HepG2 (cell line): ENCODE data around the gene SIX5. TPM values are rescaled to one million over a fixed set of nuclear protein-coding genes. Genes with fewer than 3 reads are reported as not detected.

Experiments
- ETV5 ChIP-seq: IDR thresholded peaks from 2 replicates; pipeline ENCODE4 v1.6.1; 2018; ENCODE audit warnings: missing biosample characterization, missing genetic modification reagents, inconsistent platforms, borderline replicate concordance
- HNRNPL ChIP-seq: fragments of 200-400 bp; formaldehyde crosslinking; IDR thresholded peaks from 2 replicates; pipeline ENCODE4 v1.6.1; 2017; ENCODE audit warnings: mild to moderate bottlenecking, low read depth, low read length
- NFKB2 ChIP-seq: sonication (generic); formaldehyde crosslinking; IDR thresholded peaks from 2 replicates; pipeline ENCODE4 v1.4.0; 2020; ENCODE audit warnings: missing genetic modification reagents, borderline replicate concordance
- NONO ChIP-seq, 2 experiments: fragments of 450-650 bp in 1 of 2; sonication (generic) in 1 of 2; formaldehyde crosslinking in 1 of 2; IDR thresholded peaks in 1 of 2; conservative IDR thresholded peaks in 1 of 2; 2 replicates each; pipeline versions ENCODE4 v1.6.1 to v1.8.0; 2017 to 2022; ENCODE audit warnings: mild to moderate bottlenecking in 1 of 2, missing genetic modification reagents in 1 of 2, moderate library complexity in 1 of 2
- STAG1 ChIP-seq: sonication (generic); formaldehyde crosslinking; IDR thresholded peaks from 2 replicates; pipeline ENCODE4 v1.4.0; 2020; ENCODE audit warnings: missing genetic modification reagents
- UBTF ChIP-seq: sonication (generic); formaldehyde crosslinking; IDR thresholded peaks from 2 replicates; pipeline ENCODE4 v1.4.0; 2020; ENCODE audit warnings: mild to moderate bottlenecking, missing genetic modification reagents
- ZFP90 ChIP-seq: sonication (generic); formaldehyde crosslinking; IDR thresholded peaks from 2 replicates; pipeline ENCODE4 v1.8.0; 2022; ENCODE audit warnings: missing genetic modification reagents, mild to moderate bottlenecking, inconsistent platforms, borderline replicate concordance
- ZMYM4 ChIP-seq: sonication (generic); formaldehyde crosslinking; IDR thresholded peaks from 2 replicates; pipeline ENCODE4 v1.8.1; 2023; ENCODE audit warnings: mild to moderate bottlenecking, missing genetic modification reagents
- ZNF430 ChIP-seq: sonication (generic); formaldehyde crosslinking; IDR thresholded peaks from 2 replicates; pipeline ENCODE4 v1.9.0; 2021; ENCODE audit warnings: mild to moderate bottlenecking, missing genetic modification reagents
- polyA plus RNA-seq, 8 experiments: library from polyadenylated mRNA; depleted of rRNA in 3 of 8; stranded (reverse) in 7 of 8; unstranded in 1 of 8; fragments of >200 nt; fragmentation: Illumina TruSeq in 4 of 8; extraction: Trizol in 4 of 8; gene quantifications; 2 replicates each; pipeline versions ENCODE4 v1.2.1 to v1.2.3, GENCODE V29; 2011 to 2016; ENCODE audit warnings: low read depth in 4 of 8, missing spikeins in 1 of 8, mixed read lengths in 1 of 8; ENCODE audit not compliant: insufficient read depth in 1 of 8
- total RNA-seq, 5 experiments: library from RNA; depleted of rRNA; stranded (reverse); fragments of >200 nt; fragmentation: Illumina TruSeq; extraction: Trizol; gene quantifications; 2 replicates each; pipeline ENCODE4 v1.2.3, GENCODE V29; 2016; ENCODE audit warnings: low read depth in 1 of 5

The SIX5 gene
- total and polyA plus RNA-seq, 2 of the 13 experiments (the other 11 are each of a cell fraction or from before 2014, with no cell fraction given), result 7.7 to 10.5 TPM

GRCh38 chr19:45817010-45817724 is 48.1 kb upstream of the SIX5 start (continued):
- peak; percentile 51; the same call in 1 of the 2 replicates for TF ChIP-seq NFKB2
- TF ChIP-seq UBTF (CRISPR knock-in tag), result peak; percentile 50; the same call in 1 of the 2 replicates
- peak; percentile 52; the same call in 1 of the 2 replicates for TF ChIP-seq ZMYM4 (CRISPR knock-in tag)
- TF ChIP-seq ZFP90, result no peak
- TF ChIP-seq NONO (IDR thresholded peaks at IDR 0.05), result no peak
- peak; percentile 59; the same call in 1 of the 2 replicates for TF ChIP-seq NONO (CRISPR knock-in tag; conservative IDR thresholded peaks at IDR 0.05)
- 0 out of 2 replicates have a peak, but pooled peaks have one; percentile 26 for TF ChIP-seq HNRNPL
- TF ChIP-seq STAG1 (CRISPR knock-in tag), result peak; percentile 88
- peak; percentile 29; the same call in 1 of the 2 replicates for TF ChIP-seq ETV5 (CRISPR knock-in tag)
- no peak for TF ChIP-seq ZNF430
